ENCODE measurements around the gene TRIM47. TPM values are rescaled to one million over a fixed set of nuclear protein-coding genes. Genes with fewer than 3 reads are reported as not detected.

TRIM47 gene
- total RNA-seq, 1 experiment from 2014 or later, result 6.9 TPM

DNA sequence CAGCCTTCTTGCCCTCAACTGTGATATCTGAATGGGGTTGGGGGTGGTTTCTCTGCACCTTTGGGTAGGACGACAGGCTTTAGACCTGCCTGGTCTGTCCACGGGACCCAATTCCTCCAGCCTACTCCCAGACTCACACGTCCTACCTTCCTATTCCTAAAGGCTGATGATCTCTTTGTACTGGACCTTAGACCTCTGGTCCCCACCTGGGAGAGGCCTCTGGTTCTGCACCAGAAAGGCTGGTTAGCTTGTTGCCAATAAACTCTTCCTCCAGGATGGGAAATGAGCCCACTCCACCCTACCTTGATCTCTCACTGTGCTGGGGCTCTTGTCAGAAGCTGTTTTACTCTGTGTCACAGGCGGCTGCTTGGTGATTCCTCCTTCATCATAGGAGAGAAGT is 48.1 kb upstream of the TRIM47 start:
- Histone ChIP-seq H3K14ac (ENCODE audit: insufficient read depth, low read length) (no peak overlapping the region), H3K23ac (ENCODE audit: insufficient read length, low read depth, low read length) (no peak overlapping the region), H2BK15ac (ENCODE audit: low read depth, low read length) (no peak overlapping the region), H3K4me1 (ENCODE audit: insufficient read depth, low read length) (no peaks in the 10 kb centered on the region), H3K27ac (ENCODE audit: insufficient read length, low read depth, low read length) (no peak overlapping the region), H2AK5ac (ENCODE audit: insufficient read length, low read length) (no peak overlapping the region), H4K5ac (ENCODE audit: insufficient read length, low read depth, low read length) (no peak overlapping the region), H3K56ac (ENCODE audit: insufficient read length, low read depth, low read length) (no peak overlapping the region), H2BK120ac (ENCODE audit: low read depth, low read length, poor library complexity, severe bottlenecking) (no peak overlapping the region), H2BK12ac (ENCODE audit: insufficient read length, low read depth, low read length) (no peak overlapping the region), H2BK20ac (ENCODE audit: low read depth, low read length, poor library complexity, severe bottlenecking) (no peak overlapping the region), H3K9me3 (ENCODE audit: control insufficient read depth, low read depth, low read length) (no peaks in the 10 kb centered on the region), H3K4me2 (ENCODE audit: insufficient read depth, insufficient read length, low read length) (no peak overlapping the region), H3K4ac (ENCODE audit: low read depth, low read length) (no peak overlapping the region), H3K79me2 (ENCODE audit: insufficient read depth, low read length) (no peaks in the 10 kb centered on the region), H2AFZ (ENCODE audit: low read length) (no peak overlapping the region), H2BK5ac (ENCODE audit: insufficient read length, low read length) (no peak overlapping the region), H3K9ac (ENCODE audit: extremely low read depth, insufficient read length, low read length) (no peak overlapping the region), H3K23me2 (ENCODE audit: insufficient read length, low read depth, low read length, poor library complexity, severe bottlenecking) (no peaks in the 10 kb centered on the region), H4K20me1 (ENCODE audit: control insufficient read depth, insufficient read depth, insufficient read length) (no peaks in the 10 kb centered on the region), H4K8ac (replicated peaks; ENCODE audit: insufficient read length, low read depth, low read length) (no peak overlapping the region), H4K91ac (ENCODE audit: insufficient read length, low read depth, low read length) (no peak overlapping the region), H3K79me1 (ENCODE audit: insufficient read depth, low read depth, low read length, poor library complexity, severe bottlenecking) (no peaks in the 10 kb centered on the region), H3K18ac (ENCODE audit: insufficient read length, low read depth, low read length) (no peak overlapping the region), H3K27me3 (ENCODE audit: insufficient read depth, low read length) (no peaks in the 10 kb centered on the region), H3T11ph (ENCODE audit: low read length) (no peak overlapping the region)
- TF ChIP-seq, protein P1, sequence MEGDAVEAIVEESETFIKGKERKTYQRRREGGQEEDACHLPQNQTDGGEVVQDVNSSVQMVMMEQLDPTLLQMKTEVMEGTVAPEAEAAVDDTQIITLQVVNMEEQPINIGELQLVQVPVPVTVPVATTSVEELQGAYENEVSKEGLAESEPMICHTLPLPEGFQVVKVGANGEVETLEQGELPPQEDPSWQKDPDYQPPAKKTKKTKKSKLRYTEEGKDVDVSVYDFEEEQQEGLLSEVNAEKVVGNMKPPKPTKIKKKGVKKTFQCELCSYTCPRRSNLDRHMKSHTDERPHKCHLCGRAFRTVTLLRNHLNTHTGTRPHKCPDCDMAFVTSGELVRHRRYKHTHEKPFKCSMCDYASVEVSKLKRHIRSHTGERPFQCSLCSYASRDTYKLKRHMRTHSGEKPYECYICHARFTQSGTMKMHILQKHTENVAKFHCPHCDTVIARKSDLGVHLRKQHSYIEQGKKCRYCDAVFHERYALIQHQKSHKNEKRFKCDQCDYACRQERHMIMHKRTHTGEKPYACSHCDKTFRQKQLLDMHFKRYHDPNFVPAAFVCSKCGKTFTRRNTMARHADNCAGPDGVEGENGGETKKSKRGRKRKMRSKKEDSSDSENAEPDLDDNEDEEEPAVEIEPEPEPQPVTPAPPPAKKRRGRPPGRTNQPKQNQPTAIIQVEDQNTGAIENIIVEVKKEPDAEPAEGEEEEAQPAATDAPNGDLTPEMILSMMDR (conservative IDR thresholded peaks at IDR 0.05), result no peak
- DNase-seq, result no peak
- Mint-ChIP-seq H3K9me3 (no peaks in the 10 kb centered on the region), H3K36me3 (ENCODE audit: insufficient read depth in 1 of 3, low read depth in 3 of 3) (peaks cover 2 to 20% (median 8%) of the 10 kb centered on the region in 3 experiments; a peak in 5 of 7 replicates), H3K27ac (no peak overlapping the region), H3K4me3 (no peak overlapping the region), H3K4me1 (no peaks in the 10 kb centered on the region), H3K27me3 (ENCODE audit: low read depth) (no peaks in the 10 kb centered on the region)
- no CpG with 5 or more reads among the region's 4 CpGs for WGBS (ENCODE audit: extremely low coverage, insufficient read length, low lambda C conversion rate)

Data from H9 (cell line).